Esophagus muscularis mucosa (tissue), 4 donors: ENCODE measurements around the gene MARK2. TPM values are rescaled to one million over a fixed set of nuclear protein-coding genes. Genes with fewer than 3 reads are reported as not detected.
A peak's percentile ranks its signal among the peaks of the same experiment; 100 is the strongest.

ENCODE experiments used
- DNase-seq: peaks from one replicate; pipeline ENCODE4 v3.0.0-alpha.2; 2017; ENCODE audit errors: extremely low spot score
- H3K27ac ChIP-seq, 4 donors: fragments of 200-600 bp; sonication (generic); replicated peaks in 1 of 4; 1 replicate in 3 of 4; 2 replicates in 1 of 4; pipeline ENCODE4 v1.5.1; 2016 to 2019; ENCODE audit warnings: mild to moderate bottlenecking in 1 of 4
- H3K27me3 ChIP-seq, 4 donors: fragments of 200-600 bp; sonication (generic); one replicate each; pipeline versions ENCODE4 v1.5.1 to v1.6.0; 2016 to 2019
- H3K36me3 ChIP-seq, 4 donors: fragments of 200-600 bp; sonication (generic); one replicate each; pipeline ENCODE4 v1.5.1; 2016 to 2019
- H3K4me1 ChIP-seq, 4 donors: fragments of 200-600 bp; sonication (generic); one replicate each; pipeline ENCODE4 v1.5.1; 2016 to 2019
- H3K4me3 ChIP-seq, 4 donors: fragments of 200-600 bp; sonication (generic); 1 replicate in 2 of 4; 2 replicates in 2 of 4; pipeline ENCODE4 v1.5.1; 2016 to 2019; ENCODE audit warnings: mild to moderate bottlenecking in 4 of 4, moderate library complexity in 1 of 4
- H3K9me3 ChIP-seq, 4 donors: fragments of 200-600 bp; sonication (generic); 1 replicate in 3 of 4; 2 replicates in 1 of 4; pipeline ENCODE4 v1.5.1; 2016 to 2019
- CTCF ChIP-seq, 3 experiments: fragments of 200-600 bp in 2 of 3; fragments of 450-650 bp in 1 of 3; sonication (generic) in 2 of 3; IDR thresholded peaks; one replicate each; pipeline ENCODE4 v1.5.1; 2017 to 2019; ENCODE audit warnings: antibody characterized with exemption in 3 of 3, mild to moderate bottlenecking in 2 of 3, moderate library complexity in 1 of 3
- EP300 ChIP-seq: sonication (generic); formaldehyde crosslinking; IDR thresholded peaks from one replicate; pipeline ENCODE4 v1.6.1; 2017; ENCODE audit warnings: antibody characterized with exemption
- POLR2A ChIP-seq: fragments of 450-650 bp; IDR thresholded peaks from one replicate; pipeline ENCODE4 v1.6.1; 2017; ENCODE audit warnings: antibody characterized with exemption, moderate library complexity, mild to moderate bottlenecking, low read depth
- POLR2AphosphoS5 ChIP-seq, 2 donors: sonication (generic); formaldehyde crosslinking; IDR thresholded peaks; one replicate each; pipeline ENCODE4 v1.6.1; 2017; ENCODE audit warnings: antibody characterized with exemption in 2 of 2
- WGBS: methylation state at CpG from one replicate; pipeline ENCODE4 v1.1.5; 2018; 5-methylcytosine and 5-hydroxymethylcytosine counted together
- intact Hi-C: fragments of 100-400 bp; cut with DNase I; formaldehyde crosslinking; loops from one replicate; pipeline ENCODE4 v1.15.1; 2023
- total RNA-seq, 4 donors: library from RNA; depleted of rRNA; stranded (reverse); fragments of >200 nt; gene quantifications; one replicate each; pipeline versions ENCODE4 v1.1.0 to v1.2.1, GENCODE V29; 2016

MARK2 gene
- total RNA-seq, 4 donors from 2014 or later: 21.5 to 38.1 (median 30.6) TPM

GRCh38 chr11:63938479-63939396 lies 99.8 kb downstream of the MARK2 start, which contains the start of gene NAA40:
Gene NAA40 (plus strand): TSS chr11:63939002. CDS start chr11:63939097, 95 bp downstream.
- H3K9me3 ChIP-seq: no peaks in the 10 kb centered on the region
- H3K4me1 ChIP-seq: peaks cover 13 to 24% (median 21%) of the 10 kb centered on the region in 4 donors
- H3K4me3 ChIP-seq: peak within 1 kb of the TSS; percentile 67 to 81 (median 76)
- TF ChIP-seq CTCF (IDR thresholded peaks at IDR 0.05) (peak in 1 of 3 experiments; percentile 20), EP300 (no peak), POLR2A (no peak), POLR2AphosphoS5 (IDR thresholded peaks at IDR 0.05) (peak; percentile 34 to 64)
- no peak for DNase-seq
- peaks cover 0 to 5% (median 0%) of the 10 kb centered on the region in 4 donors for H3K36me3 ChIP-seq
- intact Hi-C loops: no loop called here
- under 1% methylated on average over 26 of the region's 92 CpGs for WGBS
- H3K27me3 ChIP-seq: no peaks in the 10 kb centered on the region
- H3K27ac ChIP-seq: peak within 1 kb of the TSS; percentile 67 to 82 (median 76)

- Histone ChIP-seq H3K9me3 (no peaks in the 10 kb centered on the region), H3K4me1 (peaks cover 13 to 24% (median 22%) of the 10 kb centered on the region in 4 donors), H3K4me3 (peak overlapping the region; percentile 67 to 81 (median 76)), H3K27ac (peak overlapping the region; percentile 67 to 82 (median 76)), H3K36me3 (peaks cover 0 to 5% (median 0%) of the 10 kb centered on the region in 4 donors), H3K27me3 (no peaks in the 10 kb centered on the region)
- WGBS: 2% methylated on average over 26 of the region's 26 CpGs
- intact Hi-C loops: no loop called here
- TF ChIP-seq EP300: no peak
- TF ChIP-seq POLR2A: no peak
- TF ChIP-seq CTCF (IDR thresholded peaks at IDR 0.05): no peak
- TF ChIP-seq POLR2AphosphoS5 (IDR thresholded peaks at IDR 0.05): no peak
- no peak for DNase-seq
Observed at GRCh38 chr11:63939397-63939891, 100.5 kb downstream of the MARK2 start.

GRCh38 chr11:63940786-63941185 lies 101.9 kb downstream of the MARK2 start:
- Histone ChIP-seq H3K4me3 (no peak overlapping the region), H3K27ac (no peak overlapping the region), H3K9me3 (no peaks in the 10 kb centered on the region), H3K4me1 (peaks cover 24 to 36% (median 34%) of the 10 kb centered on the region in 4 donors), H3K27me3 (no peaks in the 10 kb centered on the region), H3K36me3 (peaks cover 0 to 5% (median 0%) of the 10 kb centered on the region in 4 donors)
- 73% methylated on average over 6 of the region's 6 CpGs for WGBS
- DNase-seq: no peak
- TF ChIP-seq POLR2A (no peak), POLR2AphosphoS5 (IDR thresholded peaks at IDR 0.05) (no peak), CTCF (IDR thresholded peaks at IDR 0.05) (no peak), EP300 (no peak)
- intact Hi-C loops: no loop called here

GRCh38 chr11:63941901-63942300 lies 103.0 kb downstream of the MARK2 start:
- Histone ChIP-seq H3K4me3 (no peak overlapping the region), H3K27ac (no peak overlapping the region), H3K4me1 (peaks cover 24 to 40% (median 38%) of the 10 kb centered on the region in 4 donors), H3K9me3 (no peaks in the 10 kb centered on the region), H3K27me3 (no peaks in the 10 kb centered on the region), H3K36me3 (peaks cover 0 to 13% (median 10%) of the 10 kb centered on the region in 4 donors)
- no peak for DNase-seq
- WGBS: 81% methylated on average over 4 of the region's 4 CpGs
- intact Hi-C loops: no loop called here
- TF ChIP-seq CTCF (IDR thresholded peaks at IDR 0.05): no peak
- no peak for TF ChIP-seq POLR2A
- no peak for TF ChIP-seq POLR2AphosphoS5 (IDR thresholded peaks at IDR 0.05)
- no peak for TF ChIP-seq EP300
